Activated T-helper 1 cell treated with anti-CD3 and anti-CD28 coated beads, Interleukin-12 subunit alpha, Interleukin-12 subunit beta, Interleukin-2, Interleukin-4 antibody, amounts not matched to agents 30 ng/mL and 10 ng/mL and 1 ng/mL, durations not matched to agents 14 hours and 24 hours and 36 hours (primary cell): ENCODE results near the gene TAF4. TPM values are rescaled to one million over a fixed set of nuclear protein-coding genes. Genes with fewer than 3 reads are reported as not detected.
"Not testable (repeated sequence)": the region's sequence is repeated elsewhere in the genome, so short reads cannot be mapped to it uniquely, and the experiment has no call there.

Experiments used
- DNase-seq: peaks from one replicate; pipeline ENCODE4 v3.0.0; 2021; ENCODE audit warnings: low spot score
- H3K27ac Mint-ChIP-seq: one replicate; pipeline ENCODE4 v1.8.0; 2021; ENCODE audit warnings: mild to moderate bottlenecking, mixed read lengths
- H3K27me3 Mint-ChIP-seq: one replicate; pipeline ENCODE4 v1.8.0; 2022; ENCODE audit warnings: mild to moderate bottlenecking, moderate library complexity, mixed read lengths; ENCODE audit not compliant: insufficient read depth
- H3K36me3 Mint-ChIP-seq: one replicate; pipeline ENCODE4 v1.8.0; 2021; ENCODE audit warnings: low read depth, mixed read lengths
- H3K4me1 Mint-ChIP-seq: one replicate; pipeline ENCODE4 v1.8.0; 2021; ENCODE audit warnings: low read depth, mixed read lengths
- H3K4me3 Mint-ChIP-seq: one replicate; pipeline ENCODE4 v1.8.0; 2021; ENCODE audit warnings: mild to moderate bottlenecking, moderate library complexity, mixed read lengths
- H3K9me3 Mint-ChIP-seq: one replicate; pipeline ENCODE4 v1.8.0; 2021; ENCODE audit warnings: mixed read lengths
- intact Hi-C: fragments of 100-400 bp; cut with micrococcal nuclease; formaldehyde crosslinking; loops from one replicate; pipeline ENCODE4 v1.15.1; 2024
- total RNA-seq: library from RNA; stranded (reverse); gene quantifications from 2 replicates; pipeline ENCODE4 v1.2.3, GENCODE V29; 2022

TAF4 gene
- total RNA-seq, 1 donor from 2014 or later = 28.3 TPM

DNA sequence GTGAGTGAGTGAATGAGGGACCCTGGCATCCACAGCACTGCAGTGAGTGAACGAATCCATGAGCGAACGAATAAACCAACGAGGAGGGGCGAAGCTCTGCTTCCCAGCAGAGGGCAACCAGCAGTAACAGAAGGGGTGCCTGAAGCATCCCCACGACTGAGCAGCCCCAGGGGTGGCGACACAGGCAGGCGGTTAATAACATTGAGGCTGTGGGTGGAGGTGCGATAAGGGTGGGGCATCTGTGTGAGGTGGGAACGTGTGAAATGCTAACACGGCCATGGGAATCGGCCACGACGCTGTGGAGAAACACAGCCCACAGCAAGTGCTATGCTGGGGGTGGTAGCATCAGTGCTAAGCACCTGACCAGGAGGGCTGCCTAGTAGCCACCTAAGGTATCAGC lies 75.9 kb downstream of the TAF4 start:
- Mint-ChIP-seq H3K9me3 (peaks cover 45% of the 10 kb centered on the region), H3K4me1 (no peaks in the 10 kb centered on the region), H3K27me3 (no peaks in the 10 kb centered on the region), H3K27ac (no peak overlapping the region), H3K36me3 (peaks cover 73% of the 10 kb centered on the region), H3K4me3 (no peak overlapping the region)
- intact Hi-C loops = no loop called here
- no peak for DNase-seq

DNA sequence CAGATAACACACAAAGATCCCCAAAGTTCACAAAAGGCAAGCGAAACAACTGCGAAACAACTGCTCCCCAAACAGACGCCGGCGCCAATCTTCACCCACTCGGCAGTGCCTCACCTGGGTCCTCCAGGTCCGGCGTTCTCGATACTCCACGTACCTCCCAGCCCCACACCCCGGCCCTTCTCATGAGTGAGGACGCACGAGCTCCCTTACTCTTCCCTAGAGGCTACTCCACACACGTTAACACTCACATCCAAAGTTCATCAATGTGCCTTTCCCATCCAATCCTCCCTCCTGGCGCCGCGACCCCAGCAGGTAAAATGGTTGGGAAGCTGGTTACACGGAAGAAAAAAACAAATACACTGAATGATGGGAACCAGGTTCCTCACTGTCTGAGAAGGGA lies 77.0 kb downstream of the TAF4 start:
- Mint-ChIP-seq H3K4me3 (no peak overlapping the region), H3K27me3 (no peaks in the 10 kb centered on the region), H3K36me3 (peaks cover 70% of the 10 kb centered on the region), H3K27ac (no peak overlapping the region), H3K4me1 (no peaks in the 10 kb centered on the region), H3K9me3 (peaks cover 51% of the 10 kb centered on the region)
- intact Hi-C loops = no loop called here
- DNase-seq = no peak

DNA sequence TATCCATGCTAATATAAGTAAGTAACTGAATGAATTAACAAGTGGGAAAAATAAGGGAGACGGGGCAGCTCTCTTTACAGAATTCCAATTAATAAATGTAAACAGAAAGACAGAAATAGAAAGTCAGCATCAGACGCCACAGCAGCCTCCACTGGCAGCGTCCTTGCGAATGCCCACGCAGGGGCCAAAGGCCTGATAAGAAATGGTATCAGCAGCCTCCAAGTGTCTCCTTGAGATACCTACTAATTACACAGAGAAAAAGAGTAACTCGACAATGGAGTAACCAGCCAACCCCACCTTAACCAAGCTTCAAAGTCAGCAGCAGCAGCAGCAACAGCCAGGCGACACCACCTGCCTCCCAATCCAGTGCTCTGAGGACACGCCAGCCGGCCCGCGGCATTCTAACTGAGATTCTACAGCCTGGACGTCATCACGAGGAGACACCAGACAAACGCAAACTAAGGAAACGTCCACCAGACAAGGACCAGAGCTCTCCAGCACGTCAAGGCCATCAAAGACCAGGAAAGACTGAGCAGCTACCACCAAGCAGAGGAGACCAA lies 78.8 kb downstream of the TAF4 start:
- Mint-ChIP-seq H3K4me3 (no peak overlapping the region), H3K9me3 (peaks cover 44% of the 10 kb centered on the region), H3K4me1 (peaks cover 5% of the 10 kb centered on the region), H3K27ac (no peak overlapping the region), H3K36me3 (peaks cover 59% of the 10 kb centered on the region), H3K27me3 (no peaks in the 10 kb centered on the region)
- DNase-seq = no peak
- intact Hi-C loops = no loop called here

DNA sequence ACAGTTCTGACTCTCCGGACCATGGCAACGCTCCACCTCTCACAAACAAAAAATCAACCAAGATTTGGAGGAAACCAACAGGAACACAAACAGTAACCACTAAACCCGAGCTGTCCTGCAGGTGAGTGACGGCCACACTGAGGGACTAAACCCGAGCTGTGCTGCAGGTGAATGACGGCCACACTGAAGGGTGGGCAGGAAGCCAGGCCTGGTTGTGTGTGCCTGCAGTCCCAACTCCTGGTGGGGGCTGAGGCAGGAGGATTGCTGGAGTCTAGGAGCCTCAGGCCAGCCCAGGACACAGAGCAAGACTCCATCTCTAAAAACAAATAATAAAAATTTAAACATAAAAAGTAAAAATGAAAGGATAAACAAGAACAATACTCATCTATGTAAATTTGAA lies 80.6 kb downstream of the TAF4 start:
- H3K27me3 Mint-ChIP-seq = no peaks in the 10 kb centered on the region
- peaks cover 30% of the 10 kb centered on the region for H3K9me3 Mint-ChIP-seq
- DNase-seq = no peak
- no peak overlapping the region for H3K4me3 Mint-ChIP-seq
- H3K27ac Mint-ChIP-seq = no peak overlapping the region
- peaks cover 49% of the 10 kb centered on the region for H3K36me3 Mint-ChIP-seq
- intact Hi-C loops = no loop called here
- H3K4me1 Mint-ChIP-seq = peaks cover 5% of the 10 kb centered on the region

DNA sequence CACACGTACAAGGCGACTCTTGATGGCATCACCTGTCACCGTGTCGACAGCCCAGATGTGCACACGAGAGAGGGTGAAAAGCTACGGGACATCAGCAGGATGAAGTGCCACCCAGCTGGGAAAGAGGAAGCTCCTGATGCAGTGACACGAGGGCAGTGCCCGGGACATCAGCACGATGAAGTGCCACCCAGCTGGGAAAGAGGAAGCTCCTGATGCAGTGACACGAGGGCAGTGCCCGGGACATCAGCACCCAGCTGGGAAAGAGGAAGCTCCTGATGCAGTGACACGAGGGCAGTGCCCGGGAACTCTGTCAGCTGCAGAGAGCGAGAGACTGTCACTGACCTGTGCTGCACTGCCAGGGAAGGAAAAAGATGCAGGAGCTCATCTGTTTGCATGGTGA lies 81.2 kb downstream of the TAF4 start:
- Mint-ChIP-seq H3K36me3 (peaks cover 44% of the 10 kb centered on the region), H3K9me3 (peaks cover 30% of the 10 kb centered on the region)
- H3K4me1 Mint-ChIP-seq, H3K27ac Mint-ChIP-seq, DNase-seq, intact Hi-C loops, H3K4me3 Mint-ChIP-seq, H3K27me3 Mint-ChIP-seq: not testable (repeated sequence)

DNA sequence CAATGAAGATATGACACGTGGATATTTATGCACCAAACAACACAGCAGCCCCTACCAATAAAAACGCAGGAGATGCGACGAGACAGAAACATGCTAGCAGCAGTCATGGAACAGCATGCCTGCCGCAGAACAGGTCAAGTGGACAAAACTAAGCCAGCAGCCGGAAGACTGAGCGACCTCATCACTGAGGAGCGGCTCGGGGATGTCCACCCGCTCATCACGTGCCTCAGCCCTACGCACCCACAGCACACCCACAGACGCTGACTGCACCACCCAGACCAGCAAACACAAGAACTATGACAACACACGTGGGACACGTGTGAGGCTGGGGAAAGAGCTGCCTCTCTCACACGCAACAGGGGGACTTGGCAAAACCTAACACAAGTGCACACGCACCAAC lies 81.7 kb downstream of the TAF4 start:
- no peak overlapping the region for H3K4me3 Mint-ChIP-seq
- H3K27me3 Mint-ChIP-seq = no peaks in the 10 kb centered on the region
- DNase-seq = no peak
- peaks cover 5% of the 10 kb centered on the region for H3K4me1 Mint-ChIP-seq
- no peak overlapping the region for H3K27ac Mint-ChIP-seq
- H3K9me3 Mint-ChIP-seq = peaks cover 30% of the 10 kb centered on the region
- H3K36me3 Mint-ChIP-seq = peaks cover 42% of the 10 kb centered on the region
- intact Hi-C loops = no loop called here

DNA sequence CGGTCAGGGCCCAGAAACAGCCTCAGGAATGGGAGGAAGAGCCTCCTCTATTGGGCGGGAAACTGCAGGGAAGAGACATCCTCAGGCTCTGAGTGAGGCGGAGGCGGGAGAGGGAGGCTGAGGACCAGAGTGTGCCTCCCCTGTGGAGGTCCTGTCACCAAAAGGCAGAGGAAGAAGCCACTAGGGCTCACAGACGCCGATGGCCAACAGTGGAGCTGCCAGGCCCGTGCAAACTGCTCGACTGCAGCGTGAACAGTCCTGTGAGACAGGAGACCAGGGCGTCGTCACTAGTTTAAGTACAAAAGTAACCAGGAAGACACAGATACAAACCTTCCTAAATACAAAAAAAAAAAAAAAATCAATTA lies 82.7 kb downstream of the TAF4 start:
- DNase-seq = no peak
- Mint-ChIP-seq H3K4me1 (peaks cover 5% of the 10 kb centered on the region), H3K27ac (no peak overlapping the region), H3K9me3 (peaks cover 29% of the 10 kb centered on the region), H3K4me3 (no peak overlapping the region), H3K27me3 (no peaks in the 10 kb centered on the region), H3K36me3 (peaks cover 37% of the 10 kb centered on the region)
- intact Hi-C loops = no loop called here

DNA sequence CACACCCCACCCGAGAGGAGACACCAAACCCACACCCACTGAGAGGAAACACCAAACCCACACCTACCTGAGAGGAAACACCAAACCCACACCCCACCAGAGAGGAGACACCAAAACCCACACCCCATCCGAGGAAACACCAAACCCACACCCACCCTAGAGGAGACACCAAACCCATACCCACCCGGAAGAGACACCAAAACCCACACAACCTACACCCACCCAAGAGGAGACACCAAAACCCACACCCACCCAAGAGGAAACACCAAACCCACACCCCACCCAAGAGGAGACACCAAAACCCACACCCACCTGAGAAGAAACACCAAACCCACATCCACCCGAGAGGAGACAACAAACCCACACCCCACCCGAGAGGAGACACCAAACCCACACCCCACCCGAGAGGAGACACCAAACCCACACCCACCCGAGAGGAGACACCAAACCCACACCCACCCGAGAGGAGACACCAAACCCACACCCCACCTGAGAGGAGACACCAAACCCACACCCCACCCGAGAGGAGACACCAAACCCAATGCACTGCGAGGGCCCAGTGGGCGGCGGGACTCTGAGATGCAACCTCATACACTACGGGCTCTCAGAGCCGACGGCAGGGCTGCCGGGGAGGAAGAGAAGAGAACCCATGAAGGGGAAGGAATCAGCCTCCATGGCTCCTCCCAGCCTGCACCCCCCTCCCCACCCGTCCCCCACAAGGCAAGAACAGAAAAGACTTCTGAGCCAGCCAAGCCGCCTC lies 83.3 kb downstream of the TAF4 start:
- no peaks in the 10 kb centered on the region for H3K27me3 Mint-ChIP-seq
- no peak for DNase-seq
- peak overlapping the region; percentile 65 for H3K27ac Mint-ChIP-seq
- H3K36me3 Mint-ChIP-seq = peaks cover 34% of the 10 kb centered on the region
- intact Hi-C loops = no loop called here
- H3K4me3 Mint-ChIP-seq = no peak overlapping the region
- H3K9me3 Mint-ChIP-seq = peaks cover 26% of the 10 kb centered on the region
- H3K4me1 Mint-ChIP-seq = peaks cover 5% of the 10 kb centered on the region

DNA sequence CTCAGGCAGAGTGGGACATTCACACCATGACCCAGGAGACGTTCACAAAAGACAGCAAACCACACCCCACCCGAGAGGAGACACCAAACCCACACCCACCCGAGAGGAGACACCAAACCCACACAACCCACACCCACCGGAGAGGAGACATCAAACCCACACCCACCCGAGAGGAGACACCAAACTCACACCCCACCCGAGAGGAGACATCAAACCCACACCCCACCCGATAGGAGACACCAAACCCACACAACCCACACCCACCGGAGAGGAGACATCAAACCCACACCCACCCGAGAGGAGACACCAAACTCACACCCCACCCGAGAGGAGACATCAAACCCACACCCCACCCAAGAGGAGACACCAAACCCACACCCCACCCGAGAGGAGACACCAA lies 84.0 kb downstream of the TAF4 start:
- DNase-seq, H3K27me3 Mint-ChIP-seq, intact Hi-C loops, H3K4me1 Mint-ChIP-seq, H3K4me3 Mint-ChIP-seq: not testable (repeated sequence)
- H3K36me3 Mint-ChIP-seq = peaks cover 30% of the 10 kb centered on the region
- H3K27ac Mint-ChIP-seq = peak overlapping the region; percentile 65
- peaks cover 21% of the 10 kb centered on the region for H3K9me3 Mint-ChIP-seq

DNA sequence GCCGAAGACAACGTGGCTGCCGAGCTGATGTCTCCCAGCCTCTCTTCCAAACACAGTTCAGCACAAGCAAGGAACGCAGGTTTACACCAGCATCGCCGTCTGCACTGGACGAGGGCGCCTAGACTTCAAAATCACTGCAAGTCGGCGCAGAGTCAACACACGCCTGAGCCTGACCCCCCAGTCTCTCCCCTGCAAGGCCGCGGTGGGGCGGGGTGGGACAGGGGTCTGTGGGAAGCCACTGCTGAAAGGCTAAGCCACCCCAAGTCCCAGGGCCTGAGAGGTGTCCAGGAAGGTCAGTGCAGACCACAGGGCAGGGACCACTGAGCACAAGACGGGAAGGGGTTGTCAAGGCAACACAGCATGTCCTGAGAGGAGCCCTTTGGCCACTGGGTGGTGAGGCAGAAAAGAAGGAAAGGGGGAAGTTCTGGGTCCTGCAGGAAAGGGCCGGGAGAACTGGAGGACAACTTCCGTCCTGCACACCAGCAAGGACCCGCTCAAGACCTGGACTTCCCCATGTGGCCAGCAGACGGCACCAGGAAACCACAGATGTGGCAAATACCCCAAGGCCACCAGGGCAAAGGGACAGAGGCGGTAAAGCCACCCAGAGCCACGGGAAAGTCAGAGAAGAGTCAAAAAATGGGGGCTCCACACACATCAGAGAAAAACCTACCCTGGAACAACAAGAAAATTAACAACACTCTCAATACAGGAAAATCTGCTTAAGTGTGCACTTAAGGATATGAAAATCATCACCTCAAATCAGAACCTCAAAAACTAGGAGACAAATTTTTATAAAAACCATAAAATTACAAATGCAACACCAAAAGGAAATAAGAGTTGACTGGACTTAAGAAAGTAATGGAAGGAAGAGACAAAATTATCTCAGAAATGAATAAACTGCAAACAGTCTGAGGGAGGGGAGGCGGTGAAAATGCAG lies 84.8 kb downstream of the TAF4 start:
- Mint-ChIP-seq H3K4me3 (no peak overlapping the region), H3K27ac (no peak overlapping the region), H3K36me3 (peaks cover 28% of the 10 kb centered on the region), H3K4me1 (peaks cover 5% of the 10 kb centered on the region), H3K27me3 (no peaks in the 10 kb centered on the region), H3K9me3 (peaks cover 17% of the 10 kb centered on the region)
- intact Hi-C loops = no loop called here
- DNase-seq = no peak

DNA sequence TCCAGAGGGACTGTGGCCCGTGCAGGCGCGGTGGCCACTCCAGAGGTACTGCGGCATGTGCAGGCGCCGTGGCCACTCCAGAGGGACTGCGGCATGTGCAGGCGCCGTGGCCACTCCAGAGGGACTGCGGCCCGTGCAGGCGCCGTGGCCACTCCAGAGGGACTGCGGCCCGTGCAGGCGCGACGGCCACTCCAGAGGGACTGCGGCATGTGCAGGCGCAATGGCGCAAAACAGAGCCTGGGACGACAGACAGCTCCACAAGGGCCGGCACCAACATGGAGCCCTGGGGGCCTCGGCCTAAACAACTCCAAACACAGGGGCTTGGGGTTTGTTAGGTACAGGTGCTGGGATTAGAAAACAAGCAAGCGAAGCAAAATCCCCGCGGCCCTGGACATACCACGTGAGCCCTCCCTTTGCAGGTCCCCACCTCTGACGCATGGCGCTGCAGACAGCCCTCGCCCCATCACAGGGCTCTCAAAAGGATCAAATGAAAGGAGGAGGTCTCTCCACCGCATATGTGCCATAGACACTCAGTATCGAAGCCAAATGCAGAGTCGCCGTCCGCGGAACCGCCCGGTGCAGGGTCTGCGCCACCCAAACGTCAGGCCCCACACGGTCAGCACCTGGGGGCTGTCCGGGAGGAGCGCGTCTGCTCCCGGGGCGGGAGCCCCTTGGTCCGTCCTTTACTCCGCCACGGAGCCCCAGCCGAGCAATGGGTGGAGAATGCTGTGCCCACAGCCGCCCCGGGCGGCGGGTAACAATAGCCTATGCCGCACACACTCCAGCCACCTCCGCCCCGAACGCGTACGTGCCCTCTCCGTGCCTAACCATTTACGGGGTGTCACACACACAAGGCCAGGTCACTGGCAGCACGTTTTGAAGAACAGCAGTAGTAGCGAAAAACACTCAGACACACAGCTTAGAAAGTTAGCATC lies 85.7 kb downstream of the TAF4 start:
- H3K9me3 Mint-ChIP-seq = peaks cover 13% of the 10 kb centered on the region
- H3K27ac Mint-ChIP-seq = no peak overlapping the region
- peaks cover 5% of the 10 kb centered on the region for H3K4me1 Mint-ChIP-seq
- H3K27me3 Mint-ChIP-seq = no peaks in the 10 kb centered on the region
- DNase-seq = no peak
- H3K4me3 Mint-ChIP-seq = no peak overlapping the region
- peaks cover 30% of the 10 kb centered on the region for H3K36me3 Mint-ChIP-seq
- intact Hi-C loops = no loop called here

DNA sequence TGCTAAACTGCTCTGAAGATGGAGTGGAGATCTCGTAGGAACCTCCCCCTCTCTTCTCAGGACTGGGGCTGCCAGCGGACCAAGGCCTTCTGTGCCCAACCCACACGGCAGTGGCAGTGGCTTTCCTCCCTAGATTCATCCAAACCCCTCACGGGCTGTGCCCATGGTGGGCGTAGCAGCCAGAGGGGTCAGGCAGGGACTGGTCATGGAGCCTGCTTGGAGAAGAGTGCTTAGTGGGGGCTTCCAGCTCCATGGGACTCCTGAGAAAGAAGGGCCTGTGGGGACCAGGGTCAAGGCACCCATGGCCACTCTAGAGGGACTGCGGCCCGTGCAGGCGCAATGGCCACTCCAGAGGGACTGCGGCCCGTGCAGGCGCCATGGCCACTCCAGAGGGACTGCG lies 86.6 kb downstream of the TAF4 start:
- intact Hi-C loops = no loop called here
- Mint-ChIP-seq H3K27ac (no peak overlapping the region), H3K4me1 (peaks cover 5% of the 10 kb centered on the region), H3K36me3 (peaks cover 28% of the 10 kb centered on the region), H3K4me3 (no peak overlapping the region), H3K9me3 (peaks cover 12% of the 10 kb centered on the region), H3K27me3 (no peaks in the 10 kb centered on the region)
- DNase-seq = no peak
